Vagina (tissue), 2 donors: Measurements from ENCODE around the gene PTPRM.

ENCODE experiments used
- POLR2A ChIP-seq, 2 donors: fragments of 450-650 bp; IDR thresholded peaks; one replicate each; pipeline ENCODE4 v1.6.1; 2017; ENCODE audit warnings: antibody characterized with exemption in 2 of 2, mild to moderate bottlenecking in 2 of 2, moderate library complexity in 2 of 2
- POLR2AphosphoS5 ChIP-seq, 2 donors: sonication (generic); formaldehyde crosslinking; IDR thresholded peaks; one replicate each; pipeline ENCODE4 v1.9.0; 2017; ENCODE audit warnings: antibody characterized with exemption in 2 of 2, mild to moderate bottlenecking in 2 of 2, low read depth in 1 of 2; ENCODE audit not compliant: insufficient read depth in 1 of 2
- TF ChIP-seq, protein P1 (sequence below), 3 experiments: fragments of 450-650 bp in 2 of 3; fragments of 200-600 bp in 1 of 3; sonication (generic) in 1 of 3; IDR thresholded peaks; one replicate each; pipeline ENCODE4 v1.5.1; 2017 to 2019; ENCODE audit warnings: antibody characterized with exemption in 3 of 3, mild to moderate bottlenecking in 2 of 3, moderate library complexity in 2 of 3

DNA sequence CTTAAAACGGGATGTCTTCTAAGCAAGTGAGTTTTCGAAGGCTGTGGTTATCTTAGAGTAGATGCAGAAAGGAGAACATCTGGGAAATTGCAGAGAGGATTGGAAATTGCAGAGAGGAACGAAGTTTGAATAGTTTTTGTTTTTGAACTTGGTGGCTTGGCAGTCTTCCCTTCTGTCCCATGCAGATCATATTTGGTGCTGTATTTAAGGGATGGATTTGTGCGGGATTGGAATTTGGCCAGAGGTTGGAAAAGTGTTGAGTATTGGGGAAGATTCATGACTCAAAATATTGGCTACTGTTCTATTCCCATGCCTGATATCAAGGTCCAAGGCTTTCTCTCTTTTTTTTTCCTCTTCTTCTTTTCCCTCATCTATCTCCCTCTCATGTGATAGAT is 18.2 kb downstream of the PTPRM start:
- TF ChIP-seq, protein P1, sequence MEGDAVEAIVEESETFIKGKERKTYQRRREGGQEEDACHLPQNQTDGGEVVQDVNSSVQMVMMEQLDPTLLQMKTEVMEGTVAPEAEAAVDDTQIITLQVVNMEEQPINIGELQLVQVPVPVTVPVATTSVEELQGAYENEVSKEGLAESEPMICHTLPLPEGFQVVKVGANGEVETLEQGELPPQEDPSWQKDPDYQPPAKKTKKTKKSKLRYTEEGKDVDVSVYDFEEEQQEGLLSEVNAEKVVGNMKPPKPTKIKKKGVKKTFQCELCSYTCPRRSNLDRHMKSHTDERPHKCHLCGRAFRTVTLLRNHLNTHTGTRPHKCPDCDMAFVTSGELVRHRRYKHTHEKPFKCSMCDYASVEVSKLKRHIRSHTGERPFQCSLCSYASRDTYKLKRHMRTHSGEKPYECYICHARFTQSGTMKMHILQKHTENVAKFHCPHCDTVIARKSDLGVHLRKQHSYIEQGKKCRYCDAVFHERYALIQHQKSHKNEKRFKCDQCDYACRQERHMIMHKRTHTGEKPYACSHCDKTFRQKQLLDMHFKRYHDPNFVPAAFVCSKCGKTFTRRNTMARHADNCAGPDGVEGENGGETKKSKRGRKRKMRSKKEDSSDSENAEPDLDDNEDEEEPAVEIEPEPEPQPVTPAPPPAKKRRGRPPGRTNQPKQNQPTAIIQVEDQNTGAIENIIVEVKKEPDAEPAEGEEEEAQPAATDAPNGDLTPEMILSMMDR (IDR thresholded peaks at IDR 0.05), result no peak
- no peak for TF ChIP-seq POLR2A (IDR thresholded peaks at IDR 0.05)
- no peak for TF ChIP-seq POLR2AphosphoS5 (IDR thresholded peaks at IDR 0.05; ENCODE audit: insufficient read depth in 1 of 2, low read depth in 1 of 2)
